HG02981 (cell line): ENCODE data around the gene ZNF469.

Source experiments
- ATAC-seq: cut with Tn5 transposase; IDR thresholded peaks from one replicate; pipeline ENCODE4 v1.9.1; 2021; ENCODE audit warnings: mild to moderate bottlenecking, moderate library complexity; ENCODE audit not compliant: unreplicated experiment

ZNF469 gene, protein sequence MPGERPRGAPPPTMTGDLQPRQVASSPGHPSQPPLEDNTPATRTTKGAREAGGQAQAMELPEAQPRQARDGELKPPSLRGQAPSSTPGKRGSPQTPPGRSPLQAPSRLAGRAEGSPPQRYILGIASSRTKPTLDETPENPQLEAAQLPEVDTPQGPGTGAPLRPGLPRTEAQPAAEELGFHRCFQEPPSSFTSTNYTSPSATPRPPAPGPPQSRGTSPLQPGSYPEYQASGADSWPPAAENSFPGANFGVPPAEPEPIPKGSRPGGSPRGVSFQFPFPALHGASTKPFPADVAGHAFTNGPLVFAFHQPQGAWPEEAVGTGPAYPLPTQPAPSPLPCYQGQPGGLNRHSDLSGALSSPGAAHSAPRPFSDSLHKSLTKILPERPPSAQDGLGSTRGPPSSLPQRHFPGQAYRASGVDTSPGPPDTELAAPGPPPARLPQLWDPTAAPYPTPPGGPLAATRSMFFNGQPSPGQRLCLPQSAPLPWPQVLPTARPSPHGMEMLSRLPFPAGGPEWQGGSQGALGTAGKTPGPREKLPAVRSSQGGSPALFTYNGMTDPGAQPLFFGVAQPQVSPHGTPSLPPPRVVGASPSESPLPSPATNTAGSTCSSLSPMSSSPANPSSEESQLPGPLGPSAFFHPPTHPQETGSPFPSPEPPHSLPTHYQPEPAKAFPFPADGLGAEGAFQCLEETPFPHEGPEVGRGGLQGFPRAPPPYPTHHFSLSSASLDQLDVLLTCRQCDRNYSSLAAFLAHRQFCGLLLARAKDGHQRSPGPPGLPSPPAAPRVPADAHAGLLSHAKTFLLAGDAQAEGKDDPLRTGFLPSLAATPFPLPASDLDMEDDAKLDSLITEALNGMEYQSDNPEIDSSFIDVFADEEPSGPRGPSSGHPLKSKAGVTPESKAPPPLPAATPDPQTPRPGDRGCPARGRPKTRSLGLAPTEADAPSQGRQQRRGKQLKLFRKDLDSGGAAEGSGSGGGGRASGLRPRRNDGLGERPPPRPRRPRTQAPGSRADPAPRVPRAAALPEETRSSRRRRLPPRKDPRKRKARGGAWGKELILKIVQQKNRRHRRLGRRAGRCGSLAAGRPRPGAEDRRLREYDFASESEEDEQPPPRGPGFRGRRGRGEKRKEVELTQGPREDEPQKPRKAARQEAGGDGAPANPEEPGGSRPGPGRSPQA (N-terminal part only)

DNA sequence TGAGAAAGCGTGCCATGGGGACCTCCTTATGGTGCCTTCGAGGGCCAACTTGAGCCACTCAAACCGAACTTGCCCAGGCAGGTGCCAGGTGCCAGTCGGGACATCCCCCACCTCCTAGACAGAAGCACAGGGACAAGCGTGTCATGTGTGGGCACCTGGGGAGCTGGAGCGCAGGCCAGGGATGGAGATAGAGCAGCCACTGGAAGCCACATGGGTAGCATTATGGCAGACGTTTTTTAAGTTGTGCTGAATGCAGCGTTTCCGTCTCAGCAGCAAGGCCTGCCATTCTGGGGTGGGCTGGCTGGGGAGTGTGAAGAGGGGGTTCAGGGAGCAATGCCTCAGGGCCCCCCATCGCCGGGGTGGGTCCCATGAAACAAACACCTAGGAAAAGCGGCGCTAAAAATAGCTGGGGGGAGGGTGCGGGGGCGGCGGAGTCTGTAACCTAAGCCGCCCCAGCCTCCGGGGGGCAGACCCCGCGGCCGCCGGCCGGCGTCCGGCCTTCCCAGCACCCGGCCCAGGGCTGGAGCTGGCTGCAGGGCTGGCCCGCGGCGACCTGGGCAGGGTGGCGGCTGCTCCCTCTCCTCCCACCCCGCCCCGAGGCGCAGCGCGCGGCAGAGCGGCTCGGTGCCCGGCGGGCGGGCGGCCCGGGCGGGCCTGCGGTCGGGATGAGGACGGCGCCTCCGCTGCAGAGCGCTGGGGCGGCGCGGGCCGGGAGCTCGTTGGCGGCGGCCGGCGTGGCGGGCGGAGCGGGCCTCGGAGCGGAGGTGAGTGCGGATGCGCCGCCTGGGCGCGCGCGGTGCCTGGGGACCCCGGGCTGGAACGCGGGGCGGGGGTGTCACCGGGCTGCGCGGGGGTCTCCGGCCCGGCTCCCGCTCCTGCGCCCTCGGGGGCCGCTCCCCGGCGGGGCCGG is at the start of gene ZNF469:
Gene ZNF469, plus strand, starts transcription at position 469 of the 910 bp plus-strand sequence. CDS start 44,512 bp downstream, outside the sequence.
- no peak for ATAC-seq

DNA sequence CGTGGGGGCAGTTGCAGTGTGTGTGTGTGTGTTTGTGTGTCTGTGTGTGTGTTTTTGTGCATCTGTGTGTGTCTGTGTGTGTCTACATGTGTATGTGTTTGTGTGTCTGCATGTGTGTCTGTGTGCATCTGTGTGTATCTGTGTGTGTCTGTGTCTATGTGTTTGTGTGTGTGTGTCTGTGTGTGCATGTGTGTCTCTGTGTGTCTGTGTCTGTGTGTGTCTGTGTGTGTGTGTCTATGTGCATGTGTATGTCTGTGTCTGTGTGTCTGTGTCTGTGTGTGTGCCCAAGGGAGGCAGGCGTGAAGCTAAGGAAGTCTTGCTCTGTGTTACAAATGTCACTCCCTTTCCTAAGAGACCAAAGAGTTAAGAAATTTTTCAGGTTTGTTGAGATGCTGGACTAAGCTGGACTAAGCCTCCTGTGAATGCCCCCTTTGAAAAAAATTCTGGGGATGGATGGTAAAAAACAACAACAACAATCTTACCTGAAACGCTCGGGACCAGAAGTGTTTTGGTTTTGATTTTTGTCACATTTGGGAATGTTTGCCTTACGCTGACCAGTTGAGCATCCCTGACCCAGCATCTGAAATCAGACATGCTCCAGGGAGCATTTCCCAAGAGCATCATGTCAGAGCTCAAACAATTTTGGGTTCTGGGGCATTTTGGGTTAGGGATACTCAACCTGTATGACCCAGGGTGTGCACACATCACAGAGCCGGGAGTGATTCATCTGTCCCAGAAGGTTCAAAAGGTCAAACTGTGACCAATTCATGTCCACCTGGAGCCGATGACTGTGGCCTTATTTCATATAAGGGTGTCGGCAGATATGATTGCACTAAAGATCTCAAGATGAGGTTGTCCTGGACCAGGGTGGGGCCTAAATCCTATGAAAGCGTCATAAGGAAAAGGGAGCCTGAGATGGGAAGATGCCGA is 48.6 kb upstream of the ZNF469 start:
- no peak for ATAC-seq

DNA sequence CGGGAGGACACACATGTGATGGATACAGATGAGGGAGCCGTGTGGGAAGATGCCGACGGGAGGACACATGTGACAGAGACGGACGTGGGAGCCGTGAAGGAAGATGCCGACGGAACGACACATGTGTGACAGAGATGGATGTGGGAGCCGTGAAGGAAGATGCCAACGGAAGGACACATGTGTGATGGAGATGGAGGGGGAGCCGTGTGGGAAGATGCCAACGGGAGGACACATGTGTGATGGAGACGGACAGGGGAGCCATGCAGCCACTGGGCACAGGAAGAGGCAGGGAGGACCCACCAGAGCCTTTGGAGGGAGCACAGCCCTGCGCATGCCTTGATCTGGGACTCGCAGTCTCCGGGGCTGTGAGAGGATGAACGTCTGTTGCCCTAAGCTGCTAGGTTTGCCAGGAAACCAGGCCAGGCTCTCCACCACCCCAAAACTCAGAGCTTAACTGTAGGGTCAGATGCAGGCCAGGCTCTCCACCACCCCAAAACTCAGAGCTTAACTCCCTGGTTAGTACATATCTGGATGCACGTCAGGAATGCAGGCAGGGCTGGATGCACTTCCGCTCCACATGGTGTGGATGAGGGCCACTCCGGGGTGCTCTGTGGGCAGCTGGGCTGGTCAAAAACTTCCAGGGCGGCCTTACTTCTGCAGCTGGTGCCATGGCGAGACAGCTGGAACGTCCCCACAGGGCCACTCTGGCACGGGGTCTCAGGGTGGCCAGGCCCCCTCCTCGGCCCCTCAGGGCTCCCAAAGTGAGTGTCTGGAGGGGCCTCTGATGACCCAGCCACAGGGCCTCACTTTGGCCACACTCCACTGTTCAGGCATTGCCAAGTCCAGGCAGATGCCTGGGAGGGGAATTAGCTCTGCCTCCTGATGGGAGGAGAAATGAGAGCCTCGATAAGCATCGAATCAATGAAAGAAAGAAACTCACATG is 47.7 kb upstream of the ZNF469 start:
- no peak for ATAC-seq

DNA sequence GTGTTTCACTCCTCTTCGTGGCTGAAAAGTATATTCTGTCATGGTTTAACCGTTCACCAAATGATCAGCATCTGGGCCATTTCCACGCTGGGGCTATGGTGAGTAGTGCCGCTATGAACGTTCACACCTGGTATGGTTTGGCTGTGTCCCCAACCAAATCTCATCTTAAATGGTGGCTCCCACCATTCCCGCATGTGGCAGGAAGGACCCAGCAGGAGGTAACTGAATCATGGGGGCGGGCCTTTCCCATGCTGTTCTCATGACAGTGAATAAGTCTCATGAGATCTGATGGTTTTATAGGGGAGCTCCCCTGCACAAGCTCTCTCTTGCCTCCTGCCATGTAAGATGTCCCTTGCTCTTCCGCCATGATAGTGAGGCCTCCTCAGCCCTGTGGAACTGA is 45.7 kb upstream of the ZNF469 start:
- ATAC-seq = no peak

DNA sequence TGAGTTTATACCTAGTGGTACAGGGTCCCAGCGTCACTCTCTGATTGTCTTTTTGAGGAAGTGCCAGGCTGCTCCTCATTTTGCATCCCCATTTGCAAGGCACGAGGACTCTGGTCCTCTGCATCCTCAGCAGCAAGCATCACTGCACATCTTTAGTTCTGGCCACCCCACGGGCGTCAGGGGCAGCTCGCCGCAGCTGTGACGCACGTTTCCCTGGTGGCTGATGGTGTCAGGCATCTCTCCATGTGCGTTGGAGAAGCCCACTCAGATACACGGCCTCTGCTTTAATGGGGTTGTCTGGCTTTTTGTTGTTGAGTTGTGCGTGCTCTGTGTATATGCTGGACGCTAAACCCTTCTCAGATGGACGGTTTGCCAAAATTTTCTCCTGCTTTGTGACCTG is 45.2 kb upstream of the ZNF469 start:
- no peak for ATAC-seq

DNA sequence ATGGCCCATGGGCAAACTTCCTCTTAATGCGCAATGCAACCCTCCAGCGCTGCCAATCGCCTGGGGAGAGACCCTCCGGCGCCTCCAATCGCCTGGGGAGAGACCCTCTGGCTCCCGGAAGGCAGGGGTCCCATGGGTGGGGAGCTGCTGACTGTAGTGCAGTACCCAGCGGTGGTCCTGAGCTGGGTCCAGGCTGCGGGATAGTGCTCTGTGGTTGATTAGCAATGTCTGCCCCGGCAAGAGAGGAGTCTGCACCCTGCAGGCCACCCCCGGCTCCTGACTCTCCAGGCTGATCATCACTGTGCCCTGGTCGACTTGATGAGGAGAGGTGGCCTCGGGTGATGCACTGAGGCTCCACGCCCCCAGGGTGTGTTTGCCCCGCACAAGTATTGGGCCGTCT is 44.6 kb upstream of the ZNF469 start:
- ATAC-seq = no peak

DNA sequence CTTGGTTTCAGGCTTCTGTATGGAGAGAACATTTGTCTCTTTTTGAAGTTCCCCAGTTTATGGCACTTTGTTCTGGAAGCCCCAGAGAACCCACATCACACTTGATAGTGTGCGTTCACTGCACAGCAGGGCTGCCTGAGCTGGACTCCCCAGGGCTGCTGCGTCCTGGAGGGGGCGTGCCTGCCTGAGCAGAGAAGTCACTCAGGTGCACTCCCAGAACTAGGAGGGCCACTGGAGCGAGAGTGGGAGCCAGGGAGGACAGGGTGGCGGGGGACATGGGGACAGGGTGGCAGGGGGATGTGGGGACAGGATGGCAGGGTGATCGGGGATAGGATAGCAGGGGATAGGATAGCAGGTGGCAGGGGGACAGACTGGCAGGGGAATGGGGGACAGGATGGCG is 43.9 kb upstream of the ZNF469 start:
- ATAC-seq = no peak

DNA sequence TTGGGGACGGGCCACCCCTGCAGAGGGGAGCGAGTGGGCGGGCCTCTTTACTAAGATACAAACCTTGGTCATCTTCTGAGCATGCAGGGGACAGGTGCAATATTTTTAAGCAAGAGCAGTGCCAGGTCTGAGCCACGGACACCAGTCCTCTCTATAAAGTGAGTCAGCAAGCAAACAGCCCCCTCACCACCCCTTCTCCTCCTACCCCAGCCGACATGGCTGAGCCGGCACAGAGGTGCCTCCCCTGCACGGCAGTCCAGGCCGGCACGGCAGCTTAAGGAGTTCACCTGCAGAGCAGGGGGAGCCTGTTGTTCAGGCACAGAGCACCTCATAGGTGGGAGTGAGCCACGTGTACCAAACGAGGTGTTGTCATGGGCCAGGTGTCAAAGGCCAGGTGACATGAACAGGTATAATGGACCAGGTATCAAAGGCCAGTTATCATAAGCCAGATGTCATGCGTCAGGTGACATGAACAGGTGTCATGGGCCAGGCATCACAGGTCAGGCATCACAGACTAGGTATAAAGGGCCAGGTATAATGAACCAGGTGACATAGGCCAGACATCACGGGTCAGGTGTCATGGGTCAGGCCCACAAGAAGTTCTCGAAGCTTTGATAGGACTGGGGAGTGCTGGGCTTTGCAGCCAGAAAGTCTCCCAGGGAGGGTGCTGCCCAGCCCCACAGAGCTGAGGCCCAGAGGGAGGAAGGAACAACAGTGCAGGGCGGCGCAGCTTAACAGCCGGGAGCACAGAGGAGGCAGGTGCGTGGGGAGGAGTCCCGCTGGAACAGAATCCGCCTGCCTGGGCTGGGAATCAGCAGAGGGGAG is 42.6 kb upstream of the ZNF469 start:
- ATAC-seq = no peak

DNA sequence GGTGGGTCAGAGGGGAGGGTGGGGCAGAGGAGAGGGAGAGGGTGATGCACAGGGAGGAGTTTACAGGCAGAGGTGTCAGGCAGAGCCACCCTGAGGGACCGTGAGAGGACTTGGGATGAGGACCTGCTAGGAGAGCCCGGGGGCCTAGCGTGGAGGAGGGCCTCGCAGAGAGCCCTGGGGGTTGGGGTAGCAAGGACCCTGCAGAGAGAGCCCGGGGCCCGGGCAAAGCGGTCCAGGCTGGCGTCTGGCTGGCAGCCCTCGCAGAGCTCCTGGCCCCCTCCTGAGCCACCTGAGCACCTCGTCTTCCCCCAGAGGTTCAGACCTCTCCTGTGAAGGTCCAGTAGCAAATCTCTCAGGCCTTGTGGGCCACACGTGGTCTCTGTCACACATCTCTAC is 42.0 kb upstream of the ZNF469 start:
- ATAC-seq = no peak

DNA sequence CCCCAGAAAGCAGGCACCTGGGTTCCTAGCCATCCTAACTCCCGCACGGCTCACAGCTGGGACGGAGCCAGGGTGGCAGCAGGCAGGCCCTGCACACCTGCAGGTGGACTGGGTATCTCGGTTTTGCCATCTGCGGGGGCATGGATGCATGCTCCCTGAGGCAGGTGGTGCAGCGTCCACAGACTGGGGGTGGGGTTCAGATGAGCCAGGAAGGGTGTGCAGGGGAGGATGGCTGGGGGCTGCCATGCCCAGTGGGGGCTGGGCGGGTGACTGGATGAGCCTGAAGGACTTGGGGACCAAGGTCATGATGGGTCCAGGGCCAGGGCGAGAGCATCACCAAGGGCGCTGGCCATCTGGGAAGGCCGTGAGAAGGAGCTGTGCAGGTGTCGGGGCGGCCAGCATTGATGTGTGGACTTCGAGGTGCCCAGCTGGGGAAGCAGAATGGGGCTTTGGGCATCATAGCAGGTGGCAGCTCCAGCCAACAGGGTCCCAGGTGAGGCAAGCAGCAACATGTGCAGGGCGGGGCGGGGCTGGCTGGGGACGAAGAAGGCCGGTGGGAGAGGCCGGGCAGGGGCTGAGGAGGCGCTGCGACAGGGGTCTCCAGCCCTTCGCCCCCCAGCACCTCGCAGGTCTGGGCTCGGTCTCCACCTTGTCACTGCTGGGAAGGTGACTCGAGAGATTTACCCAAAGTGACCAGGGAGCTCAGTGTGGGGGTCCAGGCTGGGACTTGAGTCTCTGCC is 41.0 kb upstream of the ZNF469 start:
- ATAC-seq = no peak

DNA sequence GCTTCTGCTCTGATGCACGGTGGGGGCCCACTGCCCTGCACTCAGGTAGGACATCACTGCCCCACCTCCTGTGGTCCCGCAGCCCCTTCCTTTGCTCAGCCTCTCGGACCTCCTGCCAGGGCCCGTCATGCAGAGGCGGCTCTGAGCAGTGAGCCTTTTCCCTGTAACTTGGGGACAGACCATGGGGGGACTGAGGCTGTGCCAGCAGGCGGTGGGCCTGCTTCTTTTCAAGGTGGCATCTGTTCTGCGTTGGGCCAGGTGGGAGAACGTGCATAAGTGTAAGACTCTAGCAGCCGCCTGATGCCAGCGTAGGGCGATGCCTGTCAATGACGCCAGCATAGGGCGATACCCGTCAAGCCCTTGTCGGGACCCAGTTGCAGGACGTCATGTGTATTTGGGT is 40.3 kb upstream of the ZNF469 start:
- ATAC-seq = no peak

DNA sequence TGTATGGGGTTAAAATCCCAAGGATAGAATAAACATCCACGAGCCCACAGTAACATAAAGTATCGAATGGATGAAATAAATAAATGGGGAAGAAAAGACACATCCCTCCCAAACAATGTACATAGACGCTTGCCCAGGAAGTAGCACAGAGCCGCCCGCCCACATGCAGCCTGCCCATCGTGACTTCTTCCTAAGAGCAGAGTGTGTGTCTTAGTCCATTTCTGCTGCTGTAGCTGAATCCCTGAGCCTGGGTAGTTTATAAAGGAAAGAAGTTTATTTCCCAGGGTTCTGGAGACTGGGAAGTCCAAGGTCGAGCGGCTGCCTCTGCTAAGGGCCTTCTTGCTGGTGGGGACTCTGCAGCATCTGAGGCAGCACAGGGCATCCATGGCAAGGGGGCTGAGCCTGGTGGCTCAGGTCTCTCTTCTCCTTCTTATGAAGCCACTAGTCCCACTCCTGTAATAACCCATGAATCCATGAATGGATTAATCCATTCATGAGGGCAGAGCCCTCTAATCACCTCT is 39.4 kb upstream of the ZNF469 start:
- ATAC-seq = no peak

DNA sequence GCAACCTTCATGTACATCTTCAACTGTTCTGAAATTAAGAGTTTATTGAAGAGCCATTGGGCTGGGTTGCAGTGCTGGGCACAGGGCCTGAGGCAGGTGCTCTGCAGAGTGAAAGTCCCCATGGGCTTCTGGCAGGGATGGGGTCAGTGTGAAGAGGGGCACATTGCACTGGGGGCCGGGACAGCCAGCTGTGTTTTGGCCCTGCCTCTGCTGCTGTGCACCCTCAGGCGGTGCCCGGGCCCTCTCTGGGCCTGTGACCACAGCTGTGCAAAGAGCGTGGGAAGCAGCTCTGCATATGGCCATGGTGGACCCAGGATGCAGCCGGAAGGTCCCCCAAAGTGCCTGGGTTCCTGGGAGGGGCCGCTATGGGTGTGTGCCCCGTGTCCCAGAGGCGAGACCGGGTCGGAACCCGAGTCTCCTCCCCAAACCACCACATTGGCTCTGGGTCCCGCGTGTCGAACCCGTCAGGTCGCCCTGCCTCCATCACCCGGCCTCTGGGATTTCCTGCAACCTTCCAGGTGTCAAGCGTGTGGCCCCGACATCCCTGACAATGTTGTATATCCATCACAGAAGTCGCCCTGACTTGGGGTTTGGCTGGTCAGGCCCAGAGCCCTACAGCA is 38.2 kb upstream of the ZNF469 start:
- no peak for ATAC-seq

DNA sequence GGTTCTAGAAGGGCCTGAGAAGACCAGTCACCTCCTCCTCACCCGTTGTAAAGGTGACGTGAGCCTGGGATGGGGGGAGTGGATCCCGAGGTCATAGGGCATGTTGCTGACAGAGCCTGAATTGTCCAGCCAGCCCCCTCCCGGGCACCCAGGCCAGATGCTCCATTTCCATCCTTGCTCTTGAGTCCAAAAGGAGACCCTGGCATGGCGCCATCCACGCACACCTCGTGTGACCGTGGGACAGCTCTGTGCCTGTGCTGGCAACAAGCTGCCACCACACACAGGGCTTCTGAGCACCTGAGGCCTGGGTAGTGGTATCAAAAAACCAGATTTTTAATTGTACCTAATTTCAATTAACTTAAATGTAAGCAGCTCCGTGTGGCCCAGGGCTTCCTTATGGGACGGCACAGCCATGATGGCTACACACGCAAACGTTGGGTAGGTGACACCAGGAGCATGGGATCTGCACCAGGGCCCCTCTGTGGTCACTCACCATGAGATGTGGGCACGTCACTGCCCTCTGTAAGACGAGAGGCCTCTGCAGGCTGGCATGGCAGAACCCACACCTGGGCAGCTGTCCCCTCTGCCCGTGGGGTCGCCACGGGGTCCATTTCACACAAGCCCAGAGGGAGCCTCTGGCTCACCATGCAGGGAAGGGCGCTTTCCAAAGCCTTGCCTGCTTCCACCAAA is 37.6 kb upstream of the ZNF469 start:
- ATAC-seq = no peak
